Caco-2 (cell line): ENCODE measurements around the gene SKA1. TPM values are rescaled to one million over a fixed set of nuclear protein-coding genes. Genes with fewer than 3 reads are reported as not detected.

Experiments used
- BruUV-seq: library from RNA; stranded (reverse); fragments of 400-500 nt; replicated peaks from 2 replicates; lab custom pipeline; 2021; lab: Mats Ljungman, UMichigan
- CTCF ChIA-PET: fragments of 300-600 bp; sonication (Branson Sonifier 250); formaldehyde crosslinking; loops from one replicate; lab custom pipeline; 2022; ENCODE audit warnings: antibody characterized with exemption; lab: Charles Lee
- POLR2A ChIA-PET: fragments of 300-600 bp; sonication (Branson Sonifier 250); formaldehyde crosslinking; loops from one replicate; lab custom pipeline; 2022; ENCODE audit warnings: antibody characterized with exemption; lab: Charles Lee
- DNase-seq, 2 experiments: peaks; one replicate each; pipeline versions ENCODE4 v3.0.0 to v3.0.0-alpha.2; 2020 to 2022
- H3K27me3 ChIP-seq: replicated peaks from 2 replicates; pipeline ENCODE4 v1.6.0; 2011; ENCODE audit warnings: low read length; ENCODE audit not compliant: control insufficient read depth, insufficient read depth
- H3K36me3 ChIP-seq: 2 replicates; pipeline ENCODE4 v1.5.1; 2011; ENCODE audit warnings: low read length; ENCODE audit not compliant: control insufficient read depth, insufficient read depth
- H3K4me1 ChIP-seq: fragments of 250-450 bp; sonication (Bioruptor Pico); 2 replicates; pipeline ENCODE4 v1.5.1; 2020; ENCODE audit warnings: mild to moderate bottlenecking
- H3K4me3 ChIP-seq: 2 replicates; pipeline ENCODE4 v1.5.1; 2011; ENCODE audit warnings: low read depth, mild to moderate bottlenecking, control low read depth, low read length
- H3K9me3 ChIP-seq: fragments of 250-450 bp; sonication (Bioruptor Pico); 2 replicates; pipeline ENCODE4 v1.5.1; 2020; ENCODE audit warnings: mild to moderate bottlenecking, moderate library complexity
- H3K27ac Mint-ChIP-seq: one replicate; pipeline ENCODE4 v1.8.0; 2022; ENCODE audit warnings: mixed read lengths; ENCODE audit not compliant: unreplicated experiment
- H3K27me3 Mint-ChIP-seq: one replicate; pipeline ENCODE4 v1.8.0; 2022; ENCODE audit warnings: mixed read lengths; ENCODE audit not compliant: insufficient read depth, unreplicated experiment
- H3K36me3 Mint-ChIP-seq: one replicate; pipeline ENCODE4 v1.8.0; 2022; ENCODE audit warnings: mild to moderate bottlenecking, mixed read lengths; ENCODE audit not compliant: insufficient read depth, unreplicated experiment
- H3K4me1 Mint-ChIP-seq: one replicate; pipeline ENCODE4 v1.8.0; 2022; ENCODE audit warnings: low read depth, mixed read lengths; ENCODE audit not compliant: unreplicated experiment
- H3K4me3 Mint-ChIP-seq: one replicate; pipeline ENCODE4 v1.8.0; 2022; ENCODE audit warnings: mild to moderate bottlenecking, moderate library complexity, mixed read lengths; ENCODE audit not compliant: unreplicated experiment
- H3K9me3 Mint-ChIP-seq: one replicate; pipeline ENCODE4 v1.8.0; 2022; ENCODE audit warnings: mixed read lengths; ENCODE audit not compliant: unreplicated experiment
- intact Hi-C: fragments of 100-400 bp; cut with micrococcal nuclease; formaldehyde crosslinking; loops from one replicate; pipeline ENCODE4 v1.10.0; 2022; ENCODE audit not compliant: unreplicated experiment
- total RNA-seq: library from RNA; stranded (reverse); gene quantifications from 2 replicates; pipeline ENCODE4 v1.2.3, GENCODE V29; 2022
- TF ChIP-seq, protein P1 (sequence below), 2 experiments: fragments of 200-600 bp in 1 of 2; IDR thresholded peaks; 1 replicate in 1 of 2; 2 replicates in 1 of 2; pipeline versions ENCODE4 v1.5.1 to v1.8.0; 2011 to 2022; ENCODE audit warnings: antibody characterized with exemption in 1 of 2, control low read depth in 1 of 2, inconsistent platforms in 1 of 2, low read depth in 1 of 2, low read length in 1 of 2, mild to moderate bottlenecking in 1 of 2, moderate library complexity in 1 of 2; ENCODE audit not compliant: insufficient read depth in 1 of 2, severe bottlenecking in 1 of 2, unreplicated experiment in 1 of 2

The SKA1 gene
- total RNA-seq, 1 experiment from 2014 or later: 32.4 TPM

DNA sequence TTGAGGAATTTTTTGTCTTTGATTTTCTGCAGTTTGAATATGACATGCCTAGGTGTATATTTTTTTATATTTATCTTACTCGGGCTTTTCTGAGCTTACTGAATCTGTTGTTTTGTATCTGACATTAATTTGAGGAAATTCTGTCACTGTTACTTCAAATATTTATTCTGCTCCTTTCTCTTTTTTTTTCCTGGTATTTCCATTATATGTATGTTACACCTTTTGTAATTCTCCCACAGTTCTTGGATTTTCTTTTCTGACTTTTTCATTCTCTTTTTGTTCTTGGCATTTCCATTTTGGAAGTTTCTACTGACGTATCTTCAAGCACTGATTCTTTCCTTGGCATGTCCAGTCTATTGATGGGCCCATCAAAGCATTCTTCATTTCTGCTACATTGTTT is 24.1 kb upstream of the SKA1 start:
- CTCF ChIA-PET: no interaction called here
- Mint-ChIP-seq H3K27ac (no peak overlapping the region), H3K27me3 (no peaks in the 10 kb centered on the region), H3K4me3 (no peak overlapping the region), H3K4me1 (no peaks in the 10 kb centered on the region), H3K36me3 (no peaks in the 10 kb centered on the region), H3K9me3 (peaks cover 9% of the 10 kb centered on the region)
- TF ChIP-seq, protein P1, sequence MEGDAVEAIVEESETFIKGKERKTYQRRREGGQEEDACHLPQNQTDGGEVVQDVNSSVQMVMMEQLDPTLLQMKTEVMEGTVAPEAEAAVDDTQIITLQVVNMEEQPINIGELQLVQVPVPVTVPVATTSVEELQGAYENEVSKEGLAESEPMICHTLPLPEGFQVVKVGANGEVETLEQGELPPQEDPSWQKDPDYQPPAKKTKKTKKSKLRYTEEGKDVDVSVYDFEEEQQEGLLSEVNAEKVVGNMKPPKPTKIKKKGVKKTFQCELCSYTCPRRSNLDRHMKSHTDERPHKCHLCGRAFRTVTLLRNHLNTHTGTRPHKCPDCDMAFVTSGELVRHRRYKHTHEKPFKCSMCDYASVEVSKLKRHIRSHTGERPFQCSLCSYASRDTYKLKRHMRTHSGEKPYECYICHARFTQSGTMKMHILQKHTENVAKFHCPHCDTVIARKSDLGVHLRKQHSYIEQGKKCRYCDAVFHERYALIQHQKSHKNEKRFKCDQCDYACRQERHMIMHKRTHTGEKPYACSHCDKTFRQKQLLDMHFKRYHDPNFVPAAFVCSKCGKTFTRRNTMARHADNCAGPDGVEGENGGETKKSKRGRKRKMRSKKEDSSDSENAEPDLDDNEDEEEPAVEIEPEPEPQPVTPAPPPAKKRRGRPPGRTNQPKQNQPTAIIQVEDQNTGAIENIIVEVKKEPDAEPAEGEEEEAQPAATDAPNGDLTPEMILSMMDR (IDR thresholded peaks at IDR 0.05; ENCODE audit: insufficient read depth in 1 of 2, low read depth in 1 of 2, low read length in 1 of 2, severe bottlenecking in 1 of 2, unreplicated experiment in 1 of 2): no peak
- DNase-seq: no peak
- Histone ChIP-seq H3K4me1 (no peaks in the 10 kb centered on the region), H3K27me3 (no peaks in the 10 kb centered on the region), H3K4me3 (no peak overlapping the region), H3K9me3 (no peaks in the 10 kb centered on the region), H3K36me3 (no peaks in the 10 kb centered on the region)
- POLR2A ChIA-PET: no interaction called here
- BruUV-seq: no TSS peak
- intact Hi-C loops: no loop called here

DNA sequence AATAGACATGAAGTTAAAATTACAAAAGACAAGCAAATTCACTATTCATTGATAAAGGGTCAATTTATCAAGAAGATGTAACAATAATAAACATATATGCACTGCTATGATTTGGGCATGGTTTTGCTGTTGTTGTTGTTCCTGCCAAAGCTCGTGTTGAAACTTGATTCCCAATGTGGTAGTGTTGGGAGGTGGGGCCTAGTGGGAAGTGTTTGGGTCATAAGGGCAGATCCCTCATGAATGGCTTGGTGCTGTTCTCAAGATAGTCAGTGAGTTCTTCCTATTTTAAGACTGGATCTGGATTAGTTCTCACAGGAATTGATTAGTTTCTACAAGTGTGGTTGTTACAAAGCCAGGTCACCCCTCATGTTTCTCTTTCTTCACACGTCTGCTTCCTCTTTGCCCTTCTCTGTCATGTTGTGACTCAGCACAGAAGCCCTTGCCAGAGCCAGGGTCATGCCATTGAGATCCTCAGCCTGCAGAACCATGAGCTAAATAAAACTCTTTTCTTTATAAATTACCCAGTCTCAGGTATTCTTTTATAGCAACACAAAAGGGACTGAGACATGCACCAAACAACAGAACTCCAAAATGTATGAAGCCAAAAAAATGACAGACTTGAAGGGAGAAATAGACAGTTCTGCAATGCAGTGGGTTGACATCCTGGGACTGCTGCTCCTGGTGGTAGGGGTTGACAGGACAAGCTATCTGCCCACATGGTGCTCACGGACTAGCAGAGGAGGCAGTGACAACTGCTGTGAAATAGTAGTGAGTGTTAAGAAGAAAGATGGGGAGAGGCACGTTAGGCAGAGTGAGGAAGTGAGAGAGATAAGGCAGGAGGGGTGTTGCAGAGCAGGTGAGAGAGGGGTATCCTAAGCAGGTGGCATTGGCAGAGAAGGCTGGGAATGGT is 18.6 kb upstream of the SKA1 start:
- H3K36me3 ChIP-seq: no peaks in the 10 kb centered on the region
- H3K27ac Mint-ChIP-seq: no peak overlapping the region
- BruUV-seq: no TSS peak
- H3K36me3 Mint-ChIP-seq: no peaks in the 10 kb centered on the region
- no peak overlapping the region for H3K4me3 Mint-ChIP-seq
- no peaks in the 10 kb centered on the region for H3K9me3 ChIP-seq
- ChIA-PET POLR2A (no interaction called here), CTCF (interaction anchor here (0.5 to 1.6 kb wide), 6 partner anchors 18 to 300 kb away, joined by 3 to 11 read pairs (median 4); partner anchors contain the start of genes MBD1 and SKA1)
- no peaks in the 10 kb centered on the region for H3K4me1 ChIP-seq
- H3K4me3 ChIP-seq: no peak overlapping the region
- H3K27me3 ChIP-seq: no peaks in the 10 kb centered on the region
- no peaks in the 10 kb centered on the region for H3K27me3 Mint-ChIP-seq
- H3K9me3 Mint-ChIP-seq: peaks cover 9% of the 10 kb centered on the region
- intact Hi-C loops: loop anchor here (2.0 to 5.0 kb wide), 3 partner anchors 76 to 305 kb away; no protein-coding TSS in a partner anchor
- TF ChIP-seq, protein P1 (IDR thresholded peaks at IDR 0.05; ENCODE audit: insufficient read depth in 1 of 2, low read depth in 1 of 2, low read length in 1 of 2, severe bottlenecking in 1 of 2, unreplicated experiment in 1 of 2): no peak
- no peak for DNase-seq
- H3K4me1 Mint-ChIP-seq: no peaks in the 10 kb centered on the region

DNA sequence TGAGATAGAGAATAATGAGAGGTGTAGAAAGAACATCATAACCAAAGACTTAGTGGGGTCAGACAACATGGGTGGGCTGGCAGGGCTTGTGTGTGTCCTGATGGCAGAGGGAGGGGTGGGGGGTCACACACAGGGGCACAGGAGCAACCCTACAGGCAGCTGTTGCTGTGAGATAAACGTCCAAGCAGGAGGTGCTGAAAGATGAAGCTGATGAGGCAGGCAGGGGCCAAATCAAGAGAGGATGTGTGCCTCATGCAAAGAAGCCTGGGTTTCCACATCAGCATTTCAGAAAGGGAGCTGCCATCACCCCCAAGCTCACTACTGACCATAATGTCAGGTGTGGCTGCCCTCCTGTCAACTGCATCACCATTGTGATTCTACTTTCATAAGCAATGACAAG is 16.0 kb upstream of the SKA1 start:
- Histone ChIP-seq H3K4me3 (no peak overlapping the region), H3K36me3 (no peaks in the 10 kb centered on the region), H3K4me1 (no peaks in the 10 kb centered on the region), H3K9me3 (no peaks in the 10 kb centered on the region), H3K27me3 (no peaks in the 10 kb centered on the region)
- Mint-ChIP-seq H3K27ac (no peak overlapping the region), H3K9me3 (no peaks in the 10 kb centered on the region), H3K27me3 (no peaks in the 10 kb centered on the region), H3K4me3 (no peak overlapping the region), H3K4me1 (no peaks in the 10 kb centered on the region), H3K36me3 (no peaks in the 10 kb centered on the region)
- TF ChIP-seq, protein P1 (IDR thresholded peaks at IDR 0.05; ENCODE audit: insufficient read depth in 1 of 2, low read depth in 1 of 2, low read length in 1 of 2, severe bottlenecking in 1 of 2, unreplicated experiment in 1 of 2): no peak
- intact Hi-C loops: loop anchor here (5.0 kb wide), 2 partner anchors 73 to 157 kb away; no protein-coding TSS in a partner anchor
- ChIA-PET CTCF (no interaction called here), POLR2A (no interaction called here)
- BruUV-seq: no TSS peak
- DNase-seq: no peak
